Heart left ventricle (tissue), 13 donors: ENCODE measurements around the gene PDE3A.

ENCODE experiments used
- POLR2A ChIP-seq, 2 donors: fragments of 450-650 bp; IDR thresholded peaks; one replicate each; pipeline ENCODE4 v1.6.1; 2017; ENCODE audit warnings: antibody characterized with exemption in 2 of 2, mild to moderate bottlenecking in 2 of 2, moderate library complexity in 2 of 2
- TF ChIP-seq, protein P1 (sequence below), 12 donors: fragments of 200-600 bp; sonication (generic) in 4 of 12; IDR thresholded peaks; one replicate each; pipeline versions ENCODE4 v1.5.0 to v1.8.0; 2018 to 2022; ENCODE audit warnings: antibody characterized with exemption in 12 of 12, mild to moderate bottlenecking in 5 of 12
- donor health status: ischemic (EF 13 %, LVEDD 7.1; RV severe dilation, severe dysfunction).
- donor health status: DM: no; HTN: yes; CAD: no.
- donor health status: DM: no; HTN: no; CAD: no.
- donor health status: ischemic (EF 25% LVEDD 6.9; RV normal size, moderate dysfunction).
- donor health status: ischemic (EF 25% LVEDD 5.7; RV mildly dilated, moderate dysfunction).
- donor health status: ischemic (EF 35%, LVEDD 5.7; RV mildly dilated, moderate dysfunction).
- donor health status: nonischemic (EF 11% LVEDD 7.7; RV severe dilation, severe dysfunction).
- donor health status: DM: yes; HTN: yes; CAD: no.
- donor health status: PGD.
- donor health status: ischemic (EF 29% LVEDD 5.4; RV normal size, mild dysfunction).
- donor health status: nonischemic (EF 23%, LVEDD 6.1; RV moderate dilation, normal function).

DNA sequence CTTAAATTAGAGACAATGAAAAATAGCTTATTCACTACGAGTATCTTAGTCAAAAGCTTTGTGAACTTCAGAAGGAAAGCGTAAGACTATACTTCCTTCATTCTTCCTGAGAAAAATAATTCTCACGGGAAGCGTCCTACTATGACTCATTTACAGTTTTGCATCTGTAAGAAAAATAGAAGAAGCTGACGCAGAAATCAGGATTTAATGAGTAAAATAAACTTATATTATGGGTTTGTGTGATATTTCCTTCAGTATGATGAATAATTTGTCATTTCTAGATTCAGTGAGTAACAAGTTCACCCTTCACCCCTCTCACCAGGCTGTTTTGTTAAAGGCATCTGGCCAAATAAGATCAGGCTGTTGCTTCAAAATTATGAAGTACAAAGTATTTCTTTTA lies 17.8 kb upstream of the PDE3A start:
- TF ChIP-seq, protein P1, sequence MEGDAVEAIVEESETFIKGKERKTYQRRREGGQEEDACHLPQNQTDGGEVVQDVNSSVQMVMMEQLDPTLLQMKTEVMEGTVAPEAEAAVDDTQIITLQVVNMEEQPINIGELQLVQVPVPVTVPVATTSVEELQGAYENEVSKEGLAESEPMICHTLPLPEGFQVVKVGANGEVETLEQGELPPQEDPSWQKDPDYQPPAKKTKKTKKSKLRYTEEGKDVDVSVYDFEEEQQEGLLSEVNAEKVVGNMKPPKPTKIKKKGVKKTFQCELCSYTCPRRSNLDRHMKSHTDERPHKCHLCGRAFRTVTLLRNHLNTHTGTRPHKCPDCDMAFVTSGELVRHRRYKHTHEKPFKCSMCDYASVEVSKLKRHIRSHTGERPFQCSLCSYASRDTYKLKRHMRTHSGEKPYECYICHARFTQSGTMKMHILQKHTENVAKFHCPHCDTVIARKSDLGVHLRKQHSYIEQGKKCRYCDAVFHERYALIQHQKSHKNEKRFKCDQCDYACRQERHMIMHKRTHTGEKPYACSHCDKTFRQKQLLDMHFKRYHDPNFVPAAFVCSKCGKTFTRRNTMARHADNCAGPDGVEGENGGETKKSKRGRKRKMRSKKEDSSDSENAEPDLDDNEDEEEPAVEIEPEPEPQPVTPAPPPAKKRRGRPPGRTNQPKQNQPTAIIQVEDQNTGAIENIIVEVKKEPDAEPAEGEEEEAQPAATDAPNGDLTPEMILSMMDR (IDR thresholded peaks at IDR 0.05), result no peak
- no peak for TF ChIP-seq POLR2A (IDR thresholded peaks at IDR 0.05)
